NCI-H146 treated with DMSO at 0.1 percent for 48 hours (cell line): ENCODE measurements around the gene BMP7.
"Not testable (repeated sequence)": the region's sequence is repeated elsewhere in the genome, so short reads cannot be mapped to it uniquely, and the experiment has no call there.

Experiments
- DNase-seq: peaks from one replicate; lab custom pipeline; 2025; ENCODE audit not compliant: unreplicated experiment; lab: John Stamatoyannopoulos, UW

BMP7 gene

GRCh38 chr20:57267158-57267821, 849 bp upstream of the BMP7 start:
- no peak for DNase-seq

GRCh38 chr20:57265997-57266290, 497 bp downstream of the BMP7 start:
- DNase-seq, result no peak

- DNase-seq, result no peak
Observed at GRCh38 chr20:57265336-57265996, 975 bp downstream of the BMP7 start.

GRCh38 chr20:57264908-57265335, 1.5 kb downstream of the BMP7 start:
- DNase-seq, result not testable (repeated sequence)

GRCh38 chr20:57263801-57264792, 2.3 kb downstream of the BMP7 start:
- peak; percentile 4 for DNase-seq

GRCh38 chr20:57262784-57263609, 3.4 kb downstream of the BMP7 start:
- no peak for DNase-seq

GRCh38 chr20:57262301-57262700, 4.1 kb downstream of the BMP7 start:
- no peak for DNase-seq

- no peak for DNase-seq
Observed at GRCh38 chr20:57261457-57262251, 4.8 kb downstream of the BMP7 start.

- DNase-seq, result no peak
Observed at GRCh38 chr20:57260934-57261333, 5.5 kb downstream of the BMP7 start.

- DNase-seq, result peak; percentile 16
Observed at GRCh38 chr20:57259938-57260921, 6.2 kb downstream of the BMP7 start.

GRCh38 chr20:57259121-57259937, 7.1 kb downstream of the BMP7 start:
- DNase-seq, result no peak

- DNase-seq, result no peak
Observed at GRCh38 chr20:57257701-57258453, 8.6 kb downstream of the BMP7 start.

- DNase-seq, result no peak
Observed at GRCh38 chr20:57256908-57257307, 9.5 kb downstream of the BMP7 start.

GRCh38 chr20:57256205-57256604, 10.2 kb downstream of the BMP7 start:
- DNase-seq, result no peak

GRCh38 chr20:57255183-57255582, 11.3 kb downstream of the BMP7 start:
- DNase-seq, result no peak

GRCh38 chr20:57252559-57253162, 13.8 kb downstream of the BMP7 start:
- no peak for DNase-seq

GRCh38 chr20:57251949-57252348, 14.5 kb downstream of the BMP7 start:
- DNase-seq, result no peak
